Mucosa of rectum (tissue), 2 donors: ENCODE data around the gene FAM107A.

Experiments
- H3K27ac ChIP-seq, 2 donors: one replicate each; pipeline ENCODE4 v1.7.0; 2013; ENCODE audit warnings: inconsistent platforms in 2 of 2, low read depth in 2 of 2, low read length in 2 of 2
- H3K27me3 ChIP-seq, 2 donors: one replicate each; pipeline ENCODE4 v1.7.0; 2013; ENCODE audit warnings: low read length in 2 of 2; ENCODE audit not compliant: control insufficient read depth in 2 of 2, insufficient read depth in 2 of 2
- H3K36me3 ChIP-seq, 2 donors: one replicate each; pipeline ENCODE4 v1.7.0; 2013; ENCODE audit warnings: low read length in 2 of 2; ENCODE audit not compliant: control insufficient read depth in 2 of 2, insufficient read depth in 2 of 2
- H3K4me1 ChIP-seq, 2 donors: one replicate each; pipeline ENCODE4 v1.7.0; 2013; ENCODE audit warnings: low read length in 2 of 2, mild to moderate bottlenecking in 1 of 2; ENCODE audit not compliant: control insufficient read depth in 2 of 2, insufficient read depth in 2 of 2
- H3K4me3 ChIP-seq, 2 donors: one replicate each; pipeline ENCODE4 v1.7.0; 2013; ENCODE audit warnings: low read length in 2 of 2
- H3K9ac ChIP-seq, 2 donors: one replicate each; pipeline ENCODE4 v1.7.0; 2013; ENCODE audit warnings: low read length in 2 of 2, low read depth in 1 of 2, mild to moderate bottlenecking in 1 of 2
- H3K9me3 ChIP-seq, 2 donors: one replicate each; pipeline ENCODE4 v1.7.0; 2013; ENCODE audit warnings: low read length in 2 of 2; ENCODE audit not compliant: control insufficient read depth in 2 of 2
- donor health status: healthy.
- donor health status: Normal muscosa, but diverticular disease.

Gene FAM107A

DNA sequence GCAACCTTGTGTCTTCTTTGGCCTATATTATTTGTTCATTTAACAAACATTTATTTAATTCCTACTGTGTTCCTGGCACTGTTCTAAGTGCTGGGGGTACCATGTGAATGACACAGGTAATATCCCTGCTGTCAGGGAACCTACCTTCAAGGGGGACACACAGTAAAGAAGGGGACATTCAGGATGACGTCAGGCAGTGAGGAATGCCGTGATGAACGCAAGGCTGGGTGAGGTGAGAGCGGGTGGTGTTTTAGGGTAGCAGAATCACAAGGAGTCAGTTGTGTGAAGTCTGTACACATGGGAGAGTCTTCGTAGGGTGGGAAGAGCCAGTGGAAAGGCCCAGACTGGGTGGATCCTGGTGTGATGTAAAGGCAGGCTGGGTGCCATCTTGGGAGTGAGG is 1.7 kb upstream of the FAM107A start:
- Histone ChIP-seq H3K36me3 (no peaks in the 10 kb centered on the region), H3K27ac (no peak overlapping the region), H3K4me3 (no peak overlapping the region), H3K27me3 (no peaks in the 10 kb centered on the region), H3K9me3 (no peaks in the 10 kb centered on the region), H3K4me1 (peaks cover 0 to 10% of the 10 kb centered on the region in 2 donors), H3K9ac (no peak overlapping the region)

DNA sequence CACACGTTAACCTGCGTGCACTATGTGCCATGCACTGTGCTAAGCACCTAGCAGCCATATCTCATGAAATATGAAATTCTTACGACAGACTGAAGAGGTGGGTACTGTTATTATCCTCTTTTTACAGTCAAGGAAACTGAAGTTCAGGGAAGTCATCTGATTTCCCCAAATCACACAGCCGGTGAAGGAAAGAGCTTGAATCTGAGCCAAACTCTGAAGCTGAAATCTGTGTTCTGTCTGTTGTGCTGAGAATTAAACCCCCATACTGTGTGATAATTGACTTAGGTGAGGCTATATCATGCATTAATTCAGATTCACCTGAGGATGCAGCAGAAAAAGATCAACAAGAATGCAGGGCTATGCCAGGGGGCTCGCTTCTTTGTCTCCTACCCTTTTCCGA is 475 bp downstream of the FAM107A start:
- H3K36me3 ChIP-seq, result no peaks in the 10 kb centered on the region
- peaks cover 0 to 10% of the 10 kb centered on the region in 2 donors for H3K4me1 ChIP-seq
- no peaks in the 10 kb centered on the region for H3K27me3 ChIP-seq
- peak overlapping the region; percentile 21 to 56 for H3K27ac ChIP-seq
- H3K9ac ChIP-seq, result peak overlapping the region in 1 of 2 donors; percentile 33
- H3K9me3 ChIP-seq, result no peaks in the 10 kb centered on the region
- peak overlapping the region; percentile 46 to 47 for H3K4me3 ChIP-seq

DNA sequence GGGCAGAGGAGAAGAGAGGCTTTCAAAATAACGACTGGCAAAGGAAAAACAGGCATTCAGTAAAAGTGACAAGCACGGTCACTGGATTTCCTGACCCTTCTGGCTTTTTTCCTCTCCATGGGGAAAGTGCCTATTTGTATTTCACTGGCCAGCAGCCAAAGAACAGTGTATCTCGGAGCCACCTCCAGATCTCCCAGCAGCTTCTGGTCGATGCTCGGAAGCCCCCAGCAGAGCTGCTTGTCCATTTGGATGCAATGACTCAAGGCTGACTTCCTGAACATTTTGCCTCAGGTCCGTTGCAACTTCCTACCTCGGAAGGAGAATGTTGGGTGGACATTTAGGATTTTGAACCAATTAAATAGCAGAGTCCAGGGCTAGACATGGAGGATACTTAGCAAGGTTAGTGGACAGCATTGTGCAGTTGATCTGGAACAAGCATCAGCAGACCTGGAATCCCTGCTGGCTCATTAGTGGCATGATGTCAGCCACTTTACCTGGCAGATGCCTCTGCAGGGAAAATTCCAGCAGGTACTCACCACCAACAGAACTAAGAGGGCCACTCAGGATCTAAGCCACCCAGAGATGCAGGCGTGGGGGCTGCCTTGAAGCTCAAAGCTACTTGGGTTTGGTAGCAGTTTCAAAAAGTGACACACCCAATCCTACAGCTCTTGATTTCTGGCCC is 1.1 kb downstream of the FAM107A start:
- Histone ChIP-seq H3K27ac (peak overlapping the region; percentile 21 to 25), H3K4me3 (peak overlapping the region in 1 of 2 donors; percentile 47), H3K9ac (peak overlapping the region in 1 of 2 donors; percentile 33), H3K4me1 (peaks cover 0 to 10% of the 10 kb centered on the region in 2 donors), H3K9me3 (no peaks in the 10 kb centered on the region), H3K27me3 (no peaks in the 10 kb centered on the region), H3K36me3 (no peaks in the 10 kb centered on the region)

DNA sequence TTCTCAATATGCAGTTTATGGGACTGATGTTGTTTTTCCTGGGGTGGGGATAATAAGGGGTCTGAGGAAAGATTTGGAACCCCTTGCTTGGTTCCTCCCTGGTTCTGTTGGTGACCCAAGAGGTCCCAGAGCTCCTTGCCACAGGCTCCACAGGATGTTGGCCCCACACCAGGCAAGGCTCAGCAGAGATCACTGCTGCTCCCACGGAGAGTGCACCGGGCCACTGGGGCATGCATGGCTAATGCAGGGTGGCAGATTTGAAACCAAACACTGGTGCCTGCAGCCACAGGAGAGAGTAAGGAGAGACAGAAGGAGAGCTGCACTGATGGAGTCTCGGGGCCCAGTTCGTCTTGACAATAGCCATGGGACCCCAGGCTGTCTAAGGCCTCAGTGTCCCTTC is 2.5 kb downstream of the FAM107A start:
- peaks cover 0 to 10% of the 10 kb centered on the region in 2 donors for H3K4me1 ChIP-seq
- H3K4me3 ChIP-seq, result no peak overlapping the region
- H3K27me3 ChIP-seq, result no peaks in the 10 kb centered on the region
- H3K9ac ChIP-seq, result no peak overlapping the region
- no peak overlapping the region for H3K27ac ChIP-seq
- H3K36me3 ChIP-seq, result no peaks in the 10 kb centered on the region
- H3K9me3 ChIP-seq, result no peaks in the 10 kb centered on the region

DNA sequence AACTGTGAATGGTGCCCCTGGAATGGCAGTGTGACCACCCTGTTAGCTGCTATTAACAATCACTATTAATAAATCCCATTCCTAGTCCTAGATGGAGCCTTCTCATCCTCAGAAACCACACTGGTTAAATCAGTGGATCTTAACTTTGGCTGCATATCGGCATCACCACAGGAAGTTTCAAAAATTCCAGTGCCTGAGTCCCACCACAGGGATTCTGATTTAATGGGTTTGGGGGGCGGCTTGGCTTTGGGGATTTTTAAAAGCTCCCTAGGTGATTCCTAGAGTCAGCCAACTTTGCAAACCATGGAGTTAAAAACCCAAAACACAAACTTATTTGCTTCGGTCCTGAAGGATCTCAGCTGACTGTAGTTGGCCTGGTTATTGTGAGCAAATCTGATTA is 3.1 kb downstream of the FAM107A start:
- H3K9me3 ChIP-seq, result no peaks in the 10 kb centered on the region
- peaks cover 0 to 10% of the 10 kb centered on the region in 2 donors for H3K4me1 ChIP-seq
- no peak overlapping the region for H3K4me3 ChIP-seq
- no peak overlapping the region for H3K27ac ChIP-seq
- no peaks in the 10 kb centered on the region for H3K27me3 ChIP-seq
- H3K36me3 ChIP-seq, result no peaks in the 10 kb centered on the region
- no peak overlapping the region for H3K9ac ChIP-seq

DNA sequence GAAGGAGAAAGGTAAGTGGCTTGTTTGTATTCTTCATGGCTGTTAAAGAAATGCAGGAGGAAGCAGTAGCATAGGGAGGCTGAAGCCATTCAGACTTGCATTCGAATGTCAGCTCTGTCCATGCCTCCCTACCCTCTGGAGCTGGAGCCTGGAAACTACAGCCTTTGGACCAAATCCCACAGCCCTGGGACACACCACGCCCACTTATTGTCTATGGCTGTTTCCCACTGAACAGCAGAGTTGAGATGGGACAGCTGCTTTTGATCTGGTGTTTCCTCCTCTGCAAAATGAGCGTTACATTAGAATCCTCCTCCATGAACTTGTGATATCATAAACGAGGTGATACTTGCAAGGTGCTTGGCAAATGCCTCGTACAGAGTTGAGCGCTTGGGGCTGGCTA is 3.6 kb downstream of the FAM107A start:
- H3K9ac ChIP-seq, result no peak overlapping the region

DNA sequence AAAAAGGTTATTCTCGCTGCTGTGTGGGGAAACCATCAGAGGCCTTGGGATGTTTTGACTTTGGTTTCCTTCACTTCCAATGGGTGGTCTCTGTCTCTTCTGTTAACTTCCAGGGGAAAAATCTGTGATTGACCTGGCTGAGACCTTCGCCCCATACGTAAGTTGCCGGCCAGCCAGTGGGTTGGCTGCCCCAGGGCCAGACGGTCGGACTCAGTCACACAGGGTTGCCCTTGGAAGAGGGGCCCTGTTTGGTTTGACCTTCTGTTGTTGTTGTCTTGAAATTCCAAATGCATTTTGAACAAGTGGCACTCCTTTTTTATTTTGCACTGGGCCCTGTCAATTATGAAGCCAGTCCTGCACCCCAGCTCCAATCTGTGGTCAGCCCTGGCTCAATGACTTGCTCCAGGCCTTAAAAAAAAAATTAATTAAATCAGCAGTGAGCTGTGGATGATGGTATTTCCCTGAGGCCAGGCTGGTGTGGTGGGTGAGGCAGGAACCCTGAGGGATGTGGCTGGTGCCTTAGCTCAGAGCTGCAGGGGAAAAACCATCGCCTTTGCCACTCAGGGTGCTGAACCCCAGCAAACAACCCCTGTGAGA is 4.5 kb downstream of the FAM107A start:
- no peak overlapping the region for H3K4me3 ChIP-seq
- peaks cover 0 to 7% of the 10 kb centered on the region in 2 donors for H3K4me1 ChIP-seq
- no peak overlapping the region for H3K9ac ChIP-seq
- no peaks in the 10 kb centered on the region for H3K36me3 ChIP-seq
- no peaks in the 10 kb centered on the region for H3K27me3 ChIP-seq
- no peaks in the 10 kb centered on the region for H3K9me3 ChIP-seq
- no peak overlapping the region for H3K27ac ChIP-seq

More for the DNA sequence above, 3.6 kb downstream of the FAM107A start:
- peaks cover 0 to 10% of the 10 kb centered on the region in 2 donors for H3K4me1 ChIP-seq
- no peak overlapping the region for H3K4me3 ChIP-seq
- no peaks in the 10 kb centered on the region for H3K27me3 ChIP-seq
- no peak overlapping the region for H3K27ac ChIP-seq
- no peaks in the 10 kb centered on the region for H3K36me3 ChIP-seq
- no peaks in the 10 kb centered on the region for H3K9me3 ChIP-seq

DNA sequence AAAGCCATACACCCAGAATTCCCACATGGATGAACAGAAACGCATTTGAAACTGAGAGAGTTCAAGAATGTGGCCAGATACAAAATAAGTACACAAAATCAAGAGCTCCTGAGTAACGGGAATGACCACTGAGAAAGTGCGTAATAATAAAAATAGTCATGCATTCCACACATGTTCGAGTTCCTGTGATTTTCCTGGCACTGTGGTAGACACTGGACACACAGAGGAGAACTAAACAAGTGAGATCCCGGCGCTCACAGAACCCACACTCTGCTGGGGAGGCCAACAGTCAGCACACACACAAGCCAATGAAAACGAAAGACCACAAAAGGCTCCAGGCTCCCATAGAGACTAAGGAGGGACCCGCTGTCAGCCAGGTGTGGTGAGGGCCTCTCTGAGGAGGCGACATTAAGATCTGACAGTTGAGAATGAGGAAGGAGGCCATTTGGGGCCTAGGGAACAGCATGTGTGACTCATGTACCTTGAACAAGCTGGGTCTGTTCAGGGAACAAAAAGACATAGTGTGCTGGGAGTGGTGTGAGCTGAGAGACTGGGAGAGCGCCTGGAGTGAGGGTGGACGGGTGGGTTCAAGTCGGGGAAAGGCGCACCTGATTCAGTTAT is 5.1 kb downstream of the FAM107A start:
- no peak overlapping the region for H3K27ac ChIP-seq
- H3K4me1 ChIP-seq, result peaks cover 0 to 7% of the 10 kb centered on the region in 2 donors
- H3K9me3 ChIP-seq, result no peaks in the 10 kb centered on the region
- H3K4me3 ChIP-seq, result no peak overlapping the region
- H3K36me3 ChIP-seq, result no peaks in the 10 kb centered on the region
- no peaks in the 10 kb centered on the region for H3K27me3 ChIP-seq
- no peak overlapping the region for H3K9ac ChIP-seq

DNA sequence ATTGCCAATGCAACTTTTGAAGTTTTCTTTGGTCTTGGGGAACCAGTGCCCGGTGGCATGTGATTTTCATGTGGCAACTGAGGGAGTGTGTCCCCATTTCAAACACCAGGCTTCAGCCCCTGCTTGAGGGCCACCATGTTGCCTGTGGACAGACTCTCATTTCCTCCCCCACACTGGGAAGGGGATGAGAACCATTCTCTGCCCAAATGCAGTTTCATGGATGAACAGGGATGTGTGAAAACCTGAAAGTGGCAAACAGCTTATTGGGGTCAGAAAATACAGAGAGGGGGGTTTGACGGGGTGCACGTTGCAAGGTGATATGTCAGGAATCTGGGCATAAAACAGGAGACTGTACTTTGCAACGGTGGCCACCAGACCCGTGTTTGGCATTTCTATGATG is 6.3 kb downstream of the FAM107A start:
- Histone ChIP-seq H3K4me1 (peaks cover 0 to 3% of the 10 kb centered on the region in 2 donors), H3K27ac (no peak overlapping the region)

DNA sequence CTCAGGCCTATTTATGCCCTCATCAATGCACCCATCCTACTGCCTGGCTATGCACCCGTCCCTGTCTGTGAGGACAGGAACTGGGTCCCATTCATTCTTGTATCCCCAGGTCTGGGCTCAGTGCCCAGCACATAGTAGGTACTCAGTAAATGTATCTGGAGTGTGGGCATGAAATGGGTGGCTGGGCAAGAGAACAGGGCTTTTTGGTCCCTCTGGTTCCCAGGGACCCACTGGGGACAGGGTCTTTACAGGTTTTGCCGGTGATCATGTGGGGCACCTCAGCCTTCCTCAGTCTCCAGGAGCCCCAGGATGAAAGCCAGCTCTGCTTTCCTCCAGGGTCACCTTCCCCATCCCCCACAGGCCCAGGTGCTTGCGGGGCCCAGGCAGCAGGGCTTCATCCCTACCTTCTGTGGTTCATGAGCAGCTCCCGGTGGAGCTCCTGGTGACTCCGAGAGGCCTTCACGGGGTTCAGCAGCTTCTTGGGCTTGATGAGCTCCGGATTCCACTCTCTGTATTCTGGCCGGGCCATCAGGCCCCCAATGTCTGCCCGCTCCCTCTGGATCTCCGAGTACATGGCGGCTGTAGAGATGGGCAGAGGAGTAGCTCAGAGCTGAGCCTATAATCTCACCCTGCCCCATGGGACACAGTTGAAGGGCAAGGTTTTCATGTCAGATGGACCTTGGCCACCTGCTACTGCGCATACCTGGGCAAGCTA is 7.7 kb downstream of the FAM107A start:
- no peaks in the 10 kb centered on the region for H3K27me3 ChIP-seq
- no peaks in the 10 kb centered on the region for H3K36me3 ChIP-seq
- H3K9ac ChIP-seq, result no peak overlapping the region
- H3K4me3 ChIP-seq, result no peak overlapping the region
- H3K9me3 ChIP-seq, result no peaks in the 10 kb centered on the region
- H3K27ac ChIP-seq, result no peak overlapping the region
- peaks cover 0 to under 1% of the 10 kb centered on the region in 2 donors for H3K4me1 ChIP-seq

More for the DNA sequence above, 6.3 kb downstream of the FAM107A start:
- no peaks in the 10 kb centered on the region for H3K27me3 ChIP-seq
- H3K4me3 ChIP-seq, result no peak overlapping the region
- H3K36me3 ChIP-seq, result no peaks in the 10 kb centered on the region
- H3K9me3 ChIP-seq, result no peaks in the 10 kb centered on the region
- H3K9ac ChIP-seq, result no peak overlapping the region
